WTC11 (cell line): ENCODE measurements around the gene CLEC16A. TPM values are rescaled to one million over a fixed set of nuclear protein-coding genes. Genes with fewer than 3 reads are reported as not detected.

ENCODE experiments used
- ATAC-seq: fragments of 200-7000 bp; cut with Tn5 transposase; 2 replicates; pipeline ENCODE4 v1.10.0; 2021; ENCODE audit warnings: mild to moderate bottlenecking, moderate library complexity
- CTCF ChIA-PET: fragments of 300-600 bp; sonication (Branson Sonifier 250); formaldehyde crosslinking; loops from one replicate; lab custom pipeline; 2021; ENCODE audit warnings: antibody characterized with exemption; lab: Charles Lee
- POLR2A ChIA-PET: fragments of 350-600 bp; sonication (Branson Sonifier 250); formaldehyde crosslinking; loops from one replicate; lab custom pipeline; 2021; ENCODE audit warnings: antibody characterized with exemption; lab: Charles Lee
- DNase-seq: peaks from one replicate; pipeline ENCODE4 v3.0.0; 2021; ENCODE audit warnings: low spot score
- H3K27ac Mint-ChIP-seq: 2 replicates; pipeline ENCODE4 v1.8.0; 2021; ENCODE audit warnings: mixed read lengths
- H3K27me3 Mint-ChIP-seq: 2 replicates; pipeline ENCODE4 v1.8.0; 2021; ENCODE audit warnings: low read depth, mild to moderate bottlenecking, moderate library complexity, mixed read lengths
- H3K36me3 Mint-ChIP-seq: 2 replicates; pipeline ENCODE4 v1.8.0; 2021; ENCODE audit warnings: mixed read lengths
- H3K4me1 Mint-ChIP-seq: 2 replicates; pipeline ENCODE4 v1.8.0; 2022; ENCODE audit warnings: mixed read lengths
- H3K4me3 Mint-ChIP-seq: 2 replicates; pipeline ENCODE4 v1.8.0; 2021; ENCODE audit warnings: mild to moderate bottlenecking, moderate library complexity, mixed read lengths
- H3K9me3 Mint-ChIP-seq: 2 replicates; pipeline ENCODE4 v1.8.0; 2021; ENCODE audit warnings: mixed read lengths
- CBFB ChIP-seq: sonication (generic); formaldehyde crosslinking; IDR thresholded peaks from 2 replicates; pipeline ENCODE4 v1.8.1; 2022; ENCODE audit warnings: mild to moderate bottlenecking, low read depth, missing genetic modification reagents
- ESRRA ChIP-seq: sonication (generic); formaldehyde crosslinking; IDR thresholded peaks from 2 replicates; pipeline ENCODE4 v1.8.1; 2022; ENCODE audit warnings: mild to moderate bottlenecking, missing genetic modification reagents, borderline replicate concordance
- GABPB1 ChIP-seq: sonication (generic); formaldehyde crosslinking; IDR thresholded peaks from 2 replicates; pipeline ENCODE4 v1.8.1; 2023; ENCODE audit warnings: mild to moderate bottlenecking, missing genetic modification reagents
- JUN ChIP-seq: sonication (generic); formaldehyde crosslinking; IDR thresholded peaks from 2 replicates; pipeline ENCODE4 v1.8.0; 2023; ENCODE audit warnings: mild to moderate bottlenecking, missing genetic modification reagents
- MXD4 ChIP-seq: fragments of 250-450 bp; sonication (Bioruptor Pico); IDR thresholded peaks from 2 replicates; pipeline ENCODE4 v1.8.0; 2021; ENCODE audit warnings: mild to moderate bottlenecking, moderate library complexity, borderline replicate concordance
- NR1H2 ChIP-seq: sonication (generic); formaldehyde crosslinking; IDR thresholded peaks from 2 replicates; pipeline ENCODE4 v1.9.0; 2021; ENCODE audit warnings: mild to moderate bottlenecking, moderate library complexity, missing genetic modification reagents
- OVOL2 ChIP-seq: fragments of 250-450 bp; sonication (Bioruptor Pico); IDR thresholded peaks from 2 replicates; pipeline ENCODE4 v1.9.0; 2021; ENCODE audit warnings: mild to moderate bottlenecking, borderline replicate concordance
- PRRX2 ChIP-seq: fragments of 250-450 bp; sonication (Bioruptor Pico); IDR thresholded peaks from 2 replicates; pipeline ENCODE4 v1.8.0; 2021; ENCODE audit warnings: mild to moderate bottlenecking
- TP53 ChIP-seq: sonication (generic); formaldehyde crosslinking; IDR thresholded peaks from 2 replicates; pipeline ENCODE4 v1.8.1; 2023; ENCODE audit warnings: mild to moderate bottlenecking, missing genetic modification reagents
- ZNF219 ChIP-seq: sonication (generic); formaldehyde crosslinking; IDR thresholded peaks from 2 replicates; pipeline ENCODE4 v1.8.0; 2023; ENCODE audit warnings: missing genetic modification reagents, mild to moderate bottlenecking, borderline replicate concordance
- ZNF232 ChIP-seq: sonication (generic); formaldehyde crosslinking; IDR thresholded peaks from 2 replicates; pipeline ENCODE4 v1.8.0; 2022; ENCODE audit warnings: mild to moderate bottlenecking, missing genetic modification reagents
- ZNF423 ChIP-seq: fragments of 250-450 bp; sonication (Bioruptor Pico); IDR thresholded peaks from 2 replicates; pipeline ENCODE4 v2.1.2; 2022; ENCODE audit warnings: mild to moderate bottlenecking, moderate library complexity
- total RNA-seq: library from RNA; stranded (reverse); gene quantifications from 3 replicates; pipeline ENCODE4 v1.2.3, GENCODE V29; 2021
- TF ChIP-seq, protein P1 (sequence below): fragments of 250-450 bp; sonication (Bioruptor Pico); conservative IDR thresholded peaks from 2 replicates; pipeline ENCODE4 v1.9.0; 2021; ENCODE audit warnings: mild to moderate bottlenecking
- TF ChIP-seq, protein P2 (sequence below): sonication (generic); formaldehyde crosslinking; IDR thresholded peaks from 2 replicates; pipeline ENCODE4 v1.8.1; 2022; ENCODE audit warnings: low read depth, mild to moderate bottlenecking, moderate library complexity, missing genetic modification reagents, borderline replicate concordance
- TF ChIP-seq, protein P3 (sequence below): sonication (generic); formaldehyde crosslinking; IDR thresholded peaks from 2 replicates; pipeline ENCODE4 v1.8.1; 2022; ENCODE audit warnings: mild to moderate bottlenecking, moderate library complexity, missing genetic modification reagents
- TF ChIP-seq, protein P4 (sequence below): sonication (generic); formaldehyde crosslinking; IDR thresholded peaks from 2 replicates; pipeline ENCODE4 v1.8.0; 2022; ENCODE audit warnings: mild to moderate bottlenecking, missing genetic modification reagents
- TF ChIP-seq, protein P5 (sequence below): sonication (generic); formaldehyde crosslinking; IDR thresholded peaks from 2 replicates; pipeline ENCODE4 v1.8.0; 2022; ENCODE audit warnings: mild to moderate bottlenecking, missing genetic modification reagents
- TF ChIP-seq, protein P6 (sequence below): fragments of 250-450 bp; sonication (Bioruptor Pico); IDR thresholded peaks from 2 replicates; pipeline ENCODE4 v1.9.0; 2021; ENCODE audit warnings: mild to moderate bottlenecking

Gene CLEC16A
- total RNA-seq, 1 experiment from 2014 or later: 14.4 TPM

DNA sequence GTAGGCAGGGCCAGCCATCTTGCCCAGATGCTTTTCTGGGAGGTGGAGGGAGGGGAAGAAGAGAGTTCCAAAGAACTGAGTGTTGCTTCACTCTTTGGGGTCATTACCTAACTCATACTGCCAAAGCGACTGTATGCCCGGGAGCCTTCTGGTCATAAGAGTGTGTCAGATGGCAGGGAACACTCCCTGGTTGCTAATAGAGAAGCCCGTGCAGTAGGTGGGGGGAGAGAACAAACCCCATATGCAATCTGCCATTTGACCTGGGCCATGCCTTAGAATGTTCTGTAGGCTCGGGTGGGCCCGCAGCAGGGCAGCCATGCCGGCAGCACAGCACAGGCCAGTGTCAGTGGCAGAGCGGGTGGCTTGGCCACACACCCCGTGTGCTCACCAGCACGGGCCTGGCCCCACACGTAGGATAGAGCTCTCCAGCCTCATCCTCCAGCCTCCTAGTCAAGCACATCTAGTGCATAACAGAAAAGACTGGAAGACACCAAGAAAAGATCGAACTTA is 191.2 kb downstream of the CLEC16A start (continued):
- no peak for TF ChIP-seq ZNF423 (CRISPR knock-in tag)
- no peak for TF ChIP-seq PRRX2 (CRISPR knock-in tag)

DNA sequence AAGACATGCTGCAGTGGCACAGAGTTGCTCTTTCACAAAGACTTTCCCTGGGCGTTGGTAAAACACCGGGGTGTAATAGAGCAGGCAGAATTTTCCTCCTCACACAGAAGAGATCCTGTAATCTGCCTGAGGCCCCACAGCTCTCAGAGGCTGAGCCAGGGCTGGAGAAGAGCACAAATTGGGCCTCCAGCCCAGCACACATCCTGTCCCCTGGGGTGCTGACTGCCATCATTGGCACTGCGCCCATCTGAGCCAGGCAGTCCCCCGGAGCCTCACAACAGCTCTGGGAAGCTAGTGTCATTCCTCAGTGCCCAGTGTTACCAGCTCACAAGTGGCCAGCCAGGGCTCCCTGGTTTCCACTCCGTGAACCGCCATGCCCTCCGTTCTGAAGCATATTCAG is 192.2 kb downstream of the CLEC16A start:
- peaks cover 32% of the 10 kb centered on the region for H3K4me1 Mint-ChIP-seq

More for the DNA sequence above, 192.2 kb downstream of the CLEC16A start:
- no peak overlapping the region for H3K4me3 Mint-ChIP-seq
- no peaks in the 10 kb centered on the region for H3K9me3 Mint-ChIP-seq
- H3K27ac Mint-ChIP-seq: no peak overlapping the region
- no peaks in the 10 kb centered on the region for H3K36me3 Mint-ChIP-seq
- DNase-seq: no peak
- TF ChIP-seq MXD4 (CRISPR knock-in tag) (no peak), ZNF232 (CRISPR knock-in tag) (no peak), ZNF219 (CRISPR knock-in tag) (no peak), PRRX2 (CRISPR knock-in tag) (no peak), CBFB (CRISPR knock-in tag) (no peak), OVOL2 (CRISPR knock-in tag) (no peak), JUN (no peak), NR1H2 (CRISPR knock-in tag) (no peak), ESRRA (CRISPR knock-in tag) (no peak), GABPB1 (no peak), TP53 (CRISPR knock-in tag) (no peak)
- TF ChIP-seq, protein P1, sequence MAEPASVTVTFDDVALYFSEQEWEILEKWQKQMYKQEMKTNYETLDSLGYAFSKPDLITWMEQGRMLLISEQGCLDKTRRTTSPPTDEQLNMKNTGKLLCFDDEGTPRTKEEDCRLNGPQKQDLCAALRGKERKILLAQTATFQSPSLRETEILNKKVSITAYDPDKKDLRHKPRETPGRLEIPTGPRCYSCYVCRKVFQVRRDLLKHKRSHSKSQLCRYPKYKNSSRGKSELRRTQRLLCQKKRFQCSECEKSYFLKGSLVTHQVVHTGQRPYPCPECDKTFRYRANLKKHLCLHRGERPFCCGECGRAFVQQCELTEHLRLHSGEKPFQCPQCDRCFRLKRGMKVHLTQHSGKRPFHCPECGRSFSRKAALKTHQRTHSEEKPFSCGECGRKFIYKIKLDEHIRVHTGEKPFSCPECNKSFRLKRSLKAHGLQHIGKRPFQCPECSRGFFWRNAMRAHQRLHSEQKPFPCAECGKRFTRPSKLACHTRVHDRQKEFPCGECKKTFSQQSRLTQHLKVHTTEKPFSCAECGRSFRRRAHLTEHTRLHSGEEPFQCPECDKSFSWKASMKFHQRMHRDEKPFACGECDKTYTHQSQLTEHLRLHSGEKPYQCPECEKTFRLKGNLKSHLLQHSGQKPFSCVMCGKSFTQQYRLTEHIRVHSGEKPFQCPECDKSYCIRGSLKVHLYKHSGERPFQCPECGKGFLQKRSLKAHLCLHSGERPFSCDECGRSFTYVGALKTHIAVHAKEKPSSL (CRISPR knock-in tag): no peak
- TF ChIP-seq, protein P2, sequence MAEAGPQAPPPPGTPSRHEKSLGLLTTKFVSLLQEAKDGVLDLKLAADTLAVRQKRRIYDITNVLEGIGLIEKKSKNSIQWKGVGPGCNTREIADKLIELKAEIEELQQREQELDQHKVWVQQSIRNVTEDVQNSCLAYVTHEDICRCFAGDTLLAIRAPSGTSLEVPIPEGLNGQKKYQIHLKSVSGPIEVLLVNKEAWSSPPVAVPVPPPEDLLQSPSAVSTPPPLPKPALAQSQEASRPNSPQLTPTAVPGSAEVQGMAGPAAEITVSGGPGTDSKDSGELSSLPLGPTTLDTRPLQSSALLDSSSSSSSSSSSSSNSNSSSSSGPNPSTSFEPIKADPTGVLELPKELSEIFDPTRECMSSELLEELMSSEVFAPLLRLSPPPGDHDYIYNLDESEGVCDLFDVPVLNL: no peak
- TF ChIP-seq, protein P3, sequence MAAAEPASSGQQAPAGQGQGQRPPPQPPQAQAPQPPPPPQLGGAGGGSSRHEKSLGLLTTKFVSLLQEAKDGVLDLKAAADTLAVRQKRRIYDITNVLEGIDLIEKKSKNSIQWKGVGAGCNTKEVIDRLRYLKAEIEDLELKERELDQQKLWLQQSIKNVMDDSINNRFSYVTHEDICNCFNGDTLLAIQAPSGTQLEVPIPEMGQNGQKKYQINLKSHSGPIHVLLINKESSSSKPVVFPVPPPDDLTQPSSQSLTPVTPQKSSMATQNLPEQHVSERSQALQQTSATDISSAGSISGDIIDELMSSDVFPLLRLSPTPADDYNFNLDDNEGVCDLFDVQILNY (CRISPR knock-in tag): no peak
- TF ChIP-seq, protein P4, sequence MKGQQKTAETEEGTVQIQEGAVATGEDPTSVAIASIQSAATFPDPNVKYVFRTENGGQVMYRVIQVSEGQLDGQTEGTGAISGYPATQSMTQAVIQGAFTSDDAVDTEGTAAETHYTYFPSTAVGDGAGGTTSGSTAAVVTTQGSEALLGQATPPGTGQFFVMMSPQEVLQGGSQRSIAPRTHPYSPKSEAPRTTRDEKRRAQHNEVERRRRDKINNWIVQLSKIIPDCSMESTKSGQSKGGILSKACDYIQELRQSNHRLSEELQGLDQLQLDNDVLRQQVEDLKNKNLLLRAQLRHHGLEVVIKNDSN (CRISPR knock-in tag): no peak
- TF ChIP-seq, protein P5, sequence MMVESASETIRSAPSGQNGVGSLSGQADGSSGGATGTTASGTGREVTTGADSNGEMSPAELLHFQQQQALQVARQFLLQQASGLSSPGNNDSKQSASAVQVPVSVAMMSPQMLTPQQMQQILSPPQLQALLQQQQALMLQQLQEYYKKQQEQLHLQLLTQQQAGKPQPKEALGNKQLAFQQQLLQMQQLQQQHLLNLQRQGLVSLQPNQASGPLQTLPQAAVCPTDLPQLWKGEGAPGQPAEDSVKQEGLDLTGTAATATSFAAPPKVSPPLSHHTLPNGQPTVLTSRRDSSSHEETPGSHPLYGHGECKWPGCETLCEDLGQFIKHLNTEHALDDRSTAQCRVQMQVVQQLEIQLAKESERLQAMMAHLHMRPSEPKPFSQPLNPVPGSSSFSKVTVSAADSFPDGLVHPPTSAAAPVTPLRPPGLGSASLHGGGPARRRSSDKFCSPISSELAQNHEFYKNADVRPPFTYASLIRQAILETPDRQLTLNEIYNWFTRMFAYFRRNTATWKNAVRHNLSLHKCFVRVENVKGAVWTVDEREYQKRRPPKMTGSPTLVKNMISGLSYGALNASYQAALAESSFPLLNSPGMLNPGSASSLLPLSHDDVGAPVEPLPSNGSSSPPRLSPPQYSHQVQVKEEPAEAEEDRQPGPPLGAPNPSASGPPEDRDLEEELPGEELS (CRISPR knock-in tag): no peak
- TF ChIP-seq, protein P6, sequence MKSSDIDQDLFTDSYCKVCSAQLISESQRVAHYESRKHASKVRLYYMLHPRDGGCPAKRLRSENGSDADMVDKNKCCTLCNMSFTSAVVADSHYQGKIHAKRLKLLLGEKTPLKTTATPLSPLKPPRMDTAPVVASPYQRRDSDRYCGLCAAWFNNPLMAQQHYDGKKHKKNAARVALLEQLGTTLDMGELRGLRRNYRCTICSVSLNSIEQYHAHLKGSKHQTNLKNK: no peak
- TF ChIP-seq, all 79 proteins: peak for 0
- no peaks in the 10 kb centered on the region for H3K27me3 Mint-ChIP-seq
- ChIA-PET CTCF (no interaction called here), POLR2A (no interaction called here)
- ATAC-seq: no peak
